ENCODE results near the gene PHC1. TPM values are rescaled to one million over a fixed set of nuclear protein-coding genes. Genes with fewer than 3 reads are reported as not detected.
A peak's percentile ranks its signal among the peaks of the same experiment; 100 is the strongest.

Gene PHC1
- total RNA-seq, 2 experiments from 2014 or later = 20.3 to 21.6 TPM

DNA sequence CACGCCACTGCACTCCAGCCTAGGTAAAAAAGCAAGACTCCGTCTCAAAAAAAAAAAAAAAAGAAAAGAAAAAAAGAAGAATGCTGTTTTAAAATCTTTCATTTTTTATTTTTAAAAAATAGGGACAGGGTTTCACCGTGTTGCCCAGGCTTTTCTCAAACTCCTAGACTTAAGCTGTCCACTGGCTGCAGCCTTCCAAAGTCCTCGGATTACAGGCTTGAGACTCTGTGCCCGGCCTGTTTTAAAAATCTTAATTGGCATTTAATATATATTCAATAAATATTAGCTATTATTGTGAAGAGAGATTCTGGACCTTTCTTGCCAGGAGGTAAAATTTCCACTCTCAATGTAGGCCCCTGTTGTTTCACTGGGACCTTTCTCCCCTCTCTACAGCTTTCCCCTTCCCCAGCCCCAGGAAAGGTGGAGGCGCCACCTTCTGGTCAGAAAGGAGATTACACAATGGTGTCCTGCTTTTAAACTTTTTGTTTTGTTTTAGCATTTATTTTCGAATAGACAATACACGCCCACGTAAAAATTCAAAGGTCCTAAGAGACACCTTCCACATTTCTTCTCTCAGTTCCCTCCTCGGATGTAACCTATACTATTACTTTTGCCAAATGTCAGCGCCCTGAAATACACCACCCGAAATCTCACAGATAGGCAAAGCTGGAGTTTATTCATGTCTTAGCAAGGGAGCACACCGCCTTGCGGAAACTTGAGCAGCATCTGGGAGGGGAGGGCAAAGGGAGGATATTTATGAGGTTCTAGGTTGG is 23.8 kb upstream of the PHC1 start:
- Mint-ChIP-seq H3K9me3 (no peaks in the 10 kb centered on the region), H3K36me3 (ENCODE audit: low read depth) (no peaks in the 10 kb centered on the region), H3K4me1 (ENCODE audit: low read depth) (peaks cover 13% of the 10 kb centered on the region), H3K27me3 (no peaks in the 10 kb centered on the region), H3K27ac (peak overlapping the region; percentile 21), H3K4me3 (peak overlapping the region; percentile 75)
- intact Hi-C loops (cut with micrococcal nuclease) = loop anchor here (5.0 kb wide), 1 partner anchor 208 kb away; no protein-coding TSS in a partner anchor
- DNase-seq = peak; percentile 66
- ATAC-seq = peak; percentile 88
- CTCF ChIA-PET = interaction anchor here (0.6 to 3.5 kb wide), 62 partner anchors 9 to 346 kb away, joined by 3 to 36 read pairs (median 6); partner anchors contain the start of genes M6PR and PHC1
- POLR2A ChIA-PET = no interaction called here
- TF ChIP-seq, protein P1, sequence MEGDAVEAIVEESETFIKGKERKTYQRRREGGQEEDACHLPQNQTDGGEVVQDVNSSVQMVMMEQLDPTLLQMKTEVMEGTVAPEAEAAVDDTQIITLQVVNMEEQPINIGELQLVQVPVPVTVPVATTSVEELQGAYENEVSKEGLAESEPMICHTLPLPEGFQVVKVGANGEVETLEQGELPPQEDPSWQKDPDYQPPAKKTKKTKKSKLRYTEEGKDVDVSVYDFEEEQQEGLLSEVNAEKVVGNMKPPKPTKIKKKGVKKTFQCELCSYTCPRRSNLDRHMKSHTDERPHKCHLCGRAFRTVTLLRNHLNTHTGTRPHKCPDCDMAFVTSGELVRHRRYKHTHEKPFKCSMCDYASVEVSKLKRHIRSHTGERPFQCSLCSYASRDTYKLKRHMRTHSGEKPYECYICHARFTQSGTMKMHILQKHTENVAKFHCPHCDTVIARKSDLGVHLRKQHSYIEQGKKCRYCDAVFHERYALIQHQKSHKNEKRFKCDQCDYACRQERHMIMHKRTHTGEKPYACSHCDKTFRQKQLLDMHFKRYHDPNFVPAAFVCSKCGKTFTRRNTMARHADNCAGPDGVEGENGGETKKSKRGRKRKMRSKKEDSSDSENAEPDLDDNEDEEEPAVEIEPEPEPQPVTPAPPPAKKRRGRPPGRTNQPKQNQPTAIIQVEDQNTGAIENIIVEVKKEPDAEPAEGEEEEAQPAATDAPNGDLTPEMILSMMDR (IDR thresholded peaks at IDR 0.05) = peak; percentile 96

DNA sequence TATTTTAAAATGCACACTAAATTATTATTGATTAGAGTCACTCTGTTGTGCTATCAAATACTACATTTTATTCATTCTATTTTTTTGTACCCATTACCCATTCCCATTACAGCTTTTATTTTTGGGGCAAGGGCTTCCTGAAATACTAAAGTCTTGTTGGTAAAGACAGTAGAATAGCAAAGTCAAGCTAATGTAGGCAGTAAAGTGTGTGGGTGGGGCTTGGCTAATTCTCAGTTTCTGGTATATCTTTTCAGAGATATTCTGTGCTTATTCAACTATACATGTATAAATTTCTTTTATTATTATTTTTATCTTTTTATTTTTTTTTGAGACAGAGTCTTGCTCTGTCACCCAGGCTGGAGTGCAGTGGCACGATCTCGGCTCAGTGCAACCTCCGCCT is 22.3 kb upstream of the PHC1 start:
- ATAC-seq (no peak), DNase-seq (no peak)
- Mint-ChIP-seq H3K4me1 (ENCODE audit: low read depth) (peaks cover 13% of the 10 kb centered on the region), H3K27me3 (no peaks in the 10 kb centered on the region), H3K4me3 (no peak overlapping the region), H3K36me3 (ENCODE audit: low read depth) (no peaks in the 10 kb centered on the region), H3K9me3 (no peaks in the 10 kb centered on the region), H3K27ac (no peak overlapping the region)
- intact Hi-C loops (cut with micrococcal nuclease) = loop anchor here (5.0 kb wide), 1 partner anchor 210 kb away; no protein-coding TSS in a partner anchor
- ChIA-PET POLR2A (no interaction called here), CTCF (interaction anchor here (1.5 to 3.5 kb wide), 7 partner anchors 13 to 348 kb away, joined by 3 to 21 read pairs (median 14); partner anchors contain the start of gene PHC1)
- TF ChIP-seq, protein P1 (IDR thresholded peaks at IDR 0.05) = no peak

DNA sequence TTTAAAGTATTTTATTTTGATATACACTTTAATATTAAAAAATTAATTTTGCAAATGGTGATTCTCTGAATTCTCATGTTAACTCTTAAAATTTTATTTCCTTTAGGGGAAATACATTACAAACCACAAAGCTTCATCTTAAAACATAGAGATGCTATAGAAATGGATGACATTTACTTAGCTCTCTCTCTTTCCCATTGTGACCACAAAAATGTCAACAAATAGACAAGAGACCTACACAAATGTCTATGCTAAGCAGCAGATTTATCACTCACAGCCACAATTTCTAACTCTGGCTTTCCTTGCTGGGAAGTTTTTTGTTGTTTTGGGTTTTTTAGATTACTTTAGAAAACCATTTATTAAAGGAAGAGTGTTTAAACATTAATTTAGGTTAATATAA is 19.9 kb upstream of the PHC1 start:
- Mint-ChIP-seq H3K27ac (no peak overlapping the region), H3K4me1 (ENCODE audit: low read depth) (peaks cover 13% of the 10 kb centered on the region), H3K9me3 (no peaks in the 10 kb centered on the region), H3K36me3 (ENCODE audit: low read depth) (no peaks in the 10 kb centered on the region), H3K4me3 (no peak overlapping the region), H3K27me3 (no peaks in the 10 kb centered on the region)
- POLR2A ChIA-PET = no interaction called here
- intact Hi-C loops (cut with micrococcal nuclease) = loop anchor here (5.0 kb wide), 1 partner anchor 212 kb away; no protein-coding TSS in a partner anchor
- DNase-seq = no peak
- TF ChIP-seq, protein P1 (IDR thresholded peaks at IDR 0.05) = no peak
- no peak for ATAC-seq
- CTCF ChIA-PET = interaction anchor here (0.9 to 2.8 kb wide), 7 partner anchors 10 to 350 kb away, joined by 3 to 14 read pairs (median 3); no protein-coding TSS in a partner anchor

DNA sequence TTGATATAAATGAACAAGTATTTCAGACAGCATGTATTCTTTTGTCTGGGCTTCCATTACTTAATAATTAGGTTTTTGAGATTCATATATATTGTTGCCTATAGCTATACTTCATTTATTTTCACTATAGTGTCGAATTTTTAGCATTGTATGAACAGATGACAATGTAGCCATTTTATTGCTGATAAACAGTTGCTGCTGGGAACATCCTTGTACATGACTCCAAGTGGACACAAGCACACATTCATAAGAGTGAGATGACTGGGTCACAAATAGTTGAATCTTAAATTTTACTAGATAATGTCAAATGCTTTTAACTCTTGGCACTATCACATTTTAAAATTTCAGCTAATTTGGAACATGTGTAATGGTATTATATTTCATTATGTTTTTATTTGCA is 19.3 kb upstream of the PHC1 start:
- DNase-seq (no peak), ATAC-seq (no peak)
- Mint-ChIP-seq H3K27me3 (no peaks in the 10 kb centered on the region), H3K4me3 (no peak overlapping the region), H3K4me1 (ENCODE audit: low read depth) (peaks cover 13% of the 10 kb centered on the region), H3K9me3 (no peaks in the 10 kb centered on the region), H3K27ac (no peak overlapping the region), H3K36me3 (ENCODE audit: low read depth) (no peaks in the 10 kb centered on the region)
- TF ChIP-seq, protein P1 (IDR thresholded peaks at IDR 0.05) = no peak
- CTCF ChIA-PET = interaction anchor here (0.9 to 2.8 kb wide), 6 partner anchors 10 to 351 kb away, joined by 3 to 14 read pairs (median 3); no protein-coding TSS in a partner anchor
- POLR2A ChIA-PET = interaction anchor here (0.9 kb wide), 1 partner anchor 224 kb away, joined by 4 read pairs; no protein-coding TSS in a partner anchor
- intact Hi-C loops (cut with micrococcal nuclease) = loop anchor here (5.0 kb wide), 1 partner anchor 213 kb away; no protein-coding TSS in a partner anchor

DNA sequence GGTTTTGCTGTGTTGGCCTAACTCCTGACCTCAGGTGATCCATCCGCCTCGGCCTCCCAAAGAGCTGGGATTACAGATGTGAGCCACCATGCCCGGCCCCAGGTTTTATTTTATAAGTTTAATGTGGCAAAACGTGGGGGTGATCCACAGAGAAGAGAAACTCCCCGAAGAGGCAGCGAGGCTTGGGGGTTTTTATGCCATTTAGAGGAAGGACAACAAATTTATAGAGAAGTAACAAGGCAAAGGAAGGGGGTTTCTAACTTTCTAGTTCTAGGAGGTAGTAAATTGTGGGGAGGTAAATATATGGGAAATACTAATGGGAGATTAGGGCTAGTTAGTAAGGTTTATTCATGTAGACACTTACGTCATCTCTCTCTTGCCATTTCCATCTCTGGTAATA is 17.2 kb upstream of the PHC1 start:
- DNase-seq = no peak
- no peak for ATAC-seq
- Mint-ChIP-seq H3K4me3 (no peak overlapping the region), H3K9me3 (no peaks in the 10 kb centered on the region), H3K27me3 (no peaks in the 10 kb centered on the region), H3K27ac (no peak overlapping the region), H3K4me1 (ENCODE audit: low read depth) (peaks cover 8% of the 10 kb centered on the region), H3K36me3 (ENCODE audit: low read depth) (no peaks in the 10 kb centered on the region)
- intact Hi-C loops (cut with micrococcal nuclease) = no loop called here
- TF ChIP-seq, protein P1 (IDR thresholded peaks at IDR 0.05) = no peak
- POLR2A ChIA-PET = no interaction called here
- CTCF ChIA-PET = no interaction called here

All from activated CD8-positive, alpha-beta T cell treated with anti-CD3 and anti-CD28 coated beads for 36 hours (primary cell).